K562 (cell line): Measurements from ENCODE around the gene LIMCH1. TPM values are rescaled to one million over a fixed set of nuclear protein-coding genes. Genes with fewer than 3 reads are reported as not detected.

Experiments used
- ATAC-seq: fragments of 200-7000 bp; cut with Tn5 transposase; 3 replicates; pipeline ENCODE4 v1.9.1; 2020; ENCODE audit warnings: moderate library complexity
- BruUV-seq: library from RNA; stranded (reverse); fragments of 400-500 nt; replicated peaks from 2 replicates; lab custom pipeline; 2021; lab: Mats Ljungman, UMichigan
- CTCF ChIA-PET: fragments of 300-600 bp; formaldehyde crosslinking; extraction: SDS; loops from one replicate; lab custom pipeline; 2021; ENCODE audit warnings: low intra/inter-chr PET ratio; lab: Yijun Ruan, JAX
- POLR2A ChIA-PET: fragments of 300-600, 350-650 bp; sonication (Branson Sonifier 250); formaldehyde crosslinking; extraction: SDS; loops from one replicate; lab custom pipeline; 2021; ENCODE audit warnings: antibody characterized with exemption, inconsistent platforms; lab: Yijun Ruan, JAX
- DNase-seq, 4 experiments: peaks; one replicate each; pipeline versions ENCODE4 v3.0.0 to v3.0.0-alpha.2; 2011 to 2018; ENCODE audit warnings: low spot score in 3 of 4, mixed read lengths in 3 of 4; ENCODE audit errors: extremely low read depth in 1 of 4
- FAIRE-seq: peaks from 2 replicates; lab custom pipeline; 2011; peaks lifted over from hg19 to GRCh38; lab: Jason Lieb, UNC
- H2AFZ ChIP-seq: 2 replicates; pipeline ENCODE4 v1.6.0; 2011; ENCODE audit warnings: low read depth, low read length, control low read depth, inconsistent platforms
- H3K27ac ChIP-seq: fragments of 200-600 bp; 3 replicates; pipeline ENCODE4 v1.8.0; 2011; ENCODE audit warnings: low read depth, mild to moderate bottlenecking, control low read depth, inconsistent platforms, low read length, moderate library complexity, mixed read lengths; ENCODE audit errors: extremely low read depth
- H3K27me3 ChIP-seq, 2 experiments: fragments of 300-600 bp in 1 of 2; 2 replicates in 1 of 2; 3 replicates in 1 of 2; pipeline versions ENCODE4 v1.6.0 to v1.8.0; 2011; ENCODE audit warnings: inconsistent platforms in 2 of 2, low read length in 2 of 2, mild to moderate bottlenecking in 1 of 2, mixed read lengths in 1 of 2, moderate library complexity in 1 of 2; ENCODE audit not compliant: control insufficient read depth in 2 of 2, insufficient read depth in 2 of 2
- H3K36me3 ChIP-seq: fragments of 300-600 bp; 3 replicates; pipeline ENCODE4 v1.8.0; 2011; ENCODE audit warnings: mild to moderate bottlenecking, low read length, inconsistent platforms; ENCODE audit not compliant: control insufficient read depth, insufficient read depth
- H3K4me1 ChIP-seq, 2 experiments: fragments of 200-600 bp in 1 of 2; replicated peaks in 1 of 2; 2 replicates in 1 of 2; 3 replicates in 1 of 2; pipeline versions ENCODE4 v1.5.1 to v1.8.0; 2011; ENCODE audit warnings: inconsistent platforms in 2 of 2, low read length in 2 of 2, mild to moderate bottlenecking in 1 of 2, mixed read lengths in 1 of 2, moderate library complexity in 1 of 2; ENCODE audit not compliant: control insufficient read depth in 2 of 2, insufficient read depth in 2 of 2
- H3K4me2 ChIP-seq: 2 replicates; pipeline ENCODE4 v1.6.1; 2011; ENCODE audit warnings: low read length, control low read depth, inconsistent platforms, mixed read lengths; ENCODE audit not compliant: insufficient read depth
- H3K4me3 ChIP-seq: fragments of 200-600 bp; sonication (generic), shearing (Covaris generic); 2 replicates; pipeline ENCODE4 v1.5.1; 2016; ENCODE audit warnings: control low read depth, inconsistent platforms
- H3K79me2 ChIP-seq: fragments of 200-600 bp; 3 replicates; pipeline ENCODE4 v1.8.0; 2011; ENCODE audit warnings: low read length, inconsistent platforms; ENCODE audit not compliant: control insufficient read depth, insufficient read depth
- H3K9ac ChIP-seq, 2 experiments: 2 replicates each; pipeline versions ENCODE4 v1.6.0 to v1.6.1; 2011; ENCODE audit warnings: low read depth in 2 of 2, low read length in 2 of 2, control low read depth in 1 of 2, inconsistent platforms in 1 of 2, mild to moderate bottlenecking in 1 of 2, mixed read lengths in 1 of 2; ENCODE audit not compliant: insufficient read depth in 1 of 2
- H3K9me1 ChIP-seq: one replicate; pipeline ENCODE4 v1.6.0; 2011; ENCODE audit warnings: inconsistent platforms, mild to moderate bottlenecking, low read length, moderate library complexity; ENCODE audit not compliant: control insufficient read depth, insufficient read depth
- H3K9me3 ChIP-seq: replicated peaks from 2 replicates; pipeline ENCODE4 v1.5.1; 2011; ENCODE audit warnings: low read depth, low read length, inconsistent platforms; ENCODE audit not compliant: control insufficient read depth, insufficient read depth
- H4K20me1 ChIP-seq: replicated peaks from 2 replicates; pipeline ENCODE4 v1.6.1; 2011; ENCODE audit warnings: low read length, inconsistent platforms, mixed read lengths; ENCODE audit not compliant: control insufficient read depth, insufficient read depth
- HMGN3 ChIP-seq: IDR thresholded peaks from 2 replicates; pipeline ENCODE4 v1.6.1; 2011; ENCODE audit warnings: borderline replicate concordance, low read depth, mild to moderate bottlenecking, mixed read lengths, low read length; ENCODE audit not compliant: insufficient read length; ENCODE audit errors: extremely low read depth
- KAT2B ChIP-seq: IDR thresholded peaks from one replicate; pipeline ENCODE4 v1.6.1; 2012; ENCODE audit warnings: low read depth, mild to moderate bottlenecking, control low read depth, inconsistent platforms, low read length, moderate library complexity
- NFIX ChIP-seq: fragments of 250-450 bp; sonication (Bioruptor Pico); IDR thresholded peaks from 2 replicates; pipeline ENCODE4 v1.4.0; 2020; ENCODE audit warnings: low read depth, mild to moderate bottlenecking, moderate library complexity
- POLR2A ChIP-seq: fragments of 450-650 bp; conservative IDR thresholded peaks from 2 replicates; pipeline ENCODE4 v1.6.1; 2016
- SAP30 ChIP-seq: fragments of 200-600 bp; sonication (generic); IDR thresholded peaks from 2 replicates; pipeline ENCODE4 v1.6.1; 2012; ENCODE audit warnings: borderline replicate concordance, low read depth, mild to moderate bottlenecking, moderate library complexity, low read length, control low read depth, inconsistent platforms; ENCODE audit not compliant: insufficient read depth, poor library complexity, severe bottlenecking
- ZNF436 ChIP-seq: fragments of 250-450, 450-650 bp; sonication (Bioruptor Pico); formaldehyde crosslinking; IDR thresholded peaks from 2 replicates; pipeline ENCODE4 v1.7.0; 2020; ENCODE audit warnings: mild to moderate bottlenecking
- WGBS: fragments of 100-300 bp; shearing (Covaris generic); methylation state at CpG from one replicate; pipeline ENCODE4 v1.1.6; 2016; ENCODE audit warnings: low coverage, mixed read lengths; ENCODE audit not compliant: insufficient coverage; ENCODE audit errors: missing lambda C conversion rate; 5-methylcytosine and 5-hydroxymethylcytosine counted together
- in situ Hi-C: fragments of 300-500 bp; cut with MboI; formaldehyde crosslinking; loops from 4 replicates; pipeline ENCODE4 v1.15.0; 2018; ENCODE audit warnings: inconsistent platforms, mixed read lengths
- intact Hi-C: fragments of 100-400 bp; cut with micrococcal nuclease; formaldehyde crosslinking; loops from 2 replicates; pipeline ENCODE4 v1.14.2; 2022
- polyA plus RNA-seq, 8 experiments: library from polyadenylated mRNA; depleted of rRNA in 4 of 8; stranded (reverse) in 5 of 8; unstranded in 3 of 8; fragments of >200 nt; fragmentation: Nextera tagmentation in 2 of 8; fragmentation: Illumina TruSeq in 1 of 8; extraction: Ambion mirVana in 2 of 8; extraction: Trizol in 1 of 8; gene quantifications; 2 replicates each; pipeline versions ENCODE4 v1.2.1 to v1.2.3, GENCODE V29; 2011 to 2014; ENCODE audit warnings: inconsistent platforms in 1 of 8, missing spikeins in 1 of 8
- total RNA-seq, 7 experiments: library from RNA; depleted of rRNA in 6 of 7; stranded (reverse); fragments of >200 nt in 6 of 7; fragmentation: Illumina TruSeq in 2 of 7; extraction: Trizol in 2 of 7; gene quantifications; 2 replicates each; pipeline versions ENCODE4 v1.2.1 to v1.2.3, GENCODE V29; 2011 to 2021; ENCODE audit warnings: low replicate concordance in 1 of 7
- TF ChIP-seq, protein P1 (sequence below), 2 experiments: IDR thresholded peaks; 2 replicates each; pipeline ENCODE4 v1.6.1; 2011; ENCODE audit warnings: borderline replicate concordance in 1 of 2, control low read depth in 1 of 2, low read depth in 1 of 2, low read length in 1 of 2, mild to moderate bottlenecking in 1 of 2, mixed read lengths in 1 of 2, moderate library complexity in 1 of 2; ENCODE audit not compliant: insufficient read depth in 1 of 2, insufficient read length in 1 of 2, poor library complexity in 1 of 2, severe bottlenecking in 1 of 2; ENCODE audit errors: extremely low read depth in 1 of 2
- TF ChIP-seq, protein P2 (sequence below): sonication (generic); formaldehyde crosslinking; IDR thresholded peaks from 2 replicates; pipeline ENCODE4 v1.8.0; 2022; ENCODE audit warnings: mild to moderate bottlenecking, missing genetic modification reagents

LIMCH1 gene
- total and polyA plus RNA-seq, 9 of the 15 experiments (the other 6 are each of a cell fraction or from before 2014, with no cell fraction given), result 0.35 TPM; not detected in 8

DNA sequence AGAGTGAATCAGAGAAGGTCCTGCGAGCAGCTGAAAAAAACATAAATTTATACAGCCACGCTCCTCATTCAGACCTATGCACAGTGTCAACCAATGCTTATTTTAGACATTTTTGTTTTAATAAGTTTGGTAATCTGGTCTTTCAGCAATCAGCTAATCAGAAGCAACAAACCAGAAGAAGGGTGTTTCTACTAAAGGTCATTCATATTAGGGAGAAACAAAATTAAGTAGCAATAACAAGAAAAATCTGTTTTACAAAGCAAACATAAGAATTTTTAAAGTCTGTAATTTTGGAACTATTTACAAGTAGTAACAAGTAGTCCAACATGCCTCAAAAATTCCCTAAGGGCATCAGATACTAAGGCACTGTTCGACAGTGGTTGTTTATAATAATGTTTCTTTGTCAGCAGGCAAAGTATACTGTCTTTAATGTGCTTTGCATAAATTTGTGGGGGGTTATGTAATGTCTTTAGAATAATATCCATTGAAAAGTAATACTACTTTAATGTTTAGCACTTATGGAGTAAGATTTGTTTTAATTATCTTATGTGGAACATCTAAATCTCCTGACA is 127.8 kb downstream of the LIMCH1 start:
- no TSS peak for BruUV-seq
- H3K9me1 ChIP-seq, result no peaks in the 10 kb centered on the region
- TF ChIP-seq NFIX (CRISPR knock-in tag), result no peak
- TF ChIP-seq, all 486 proteins: peak for 0
- no peak overlapping the region for H3K4me2 ChIP-seq
- no peak overlapping the region for H2AFZ ChIP-seq
- ChIA-PET POLR2A (no interaction called here), CTCF (no interaction called here)
- H3K4me3 ChIP-seq, result no peak overlapping the region
- ATAC-seq (no peak), DNase-seq (no peak), FAIRE-seq (no peak)
- intact Hi-C loops, result no loop called here
- H3K27ac ChIP-seq, result no peak overlapping the region
- no peaks in the 10 kb centered on the region for H3K4me1 ChIP-seq
- no peaks in the 10 kb centered on the region for H3K79me2 ChIP-seq
- in situ Hi-C loops, result no loop called here
- H3K27me3 ChIP-seq, result no peaks in the 10 kb centered on the region
- no peaks in the 10 kb centered on the region for H3K36me3 ChIP-seq
- H4K20me1 ChIP-seq, result no peaks in the 10 kb centered on the region
- H3K9me3 ChIP-seq, result no peaks in the 10 kb centered on the region
- H3K9ac ChIP-seq, result no peak overlapping the region
- 0% methylated on average over 3 of the region's 3 CpGs for WGBS

DNA sequence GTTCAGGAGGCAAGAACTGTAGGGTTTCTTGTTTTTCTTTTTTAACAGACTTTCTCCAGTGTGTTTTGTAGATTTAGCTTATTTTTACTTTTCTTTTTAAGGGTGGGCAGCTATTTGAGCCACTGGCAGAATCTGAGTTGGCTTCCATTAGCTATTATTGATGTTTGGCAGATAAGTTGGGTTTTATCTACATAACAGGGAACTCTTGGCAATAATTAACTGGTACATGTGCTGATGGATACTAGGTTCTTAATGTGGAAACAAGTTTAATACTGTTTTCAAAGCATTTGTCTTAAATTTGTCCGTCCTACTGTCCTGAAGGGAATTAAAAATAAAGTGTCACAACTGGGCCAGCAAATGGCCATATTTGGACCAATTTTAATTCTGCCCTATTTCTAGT is 130.1 kb downstream of the LIMCH1 start:
- in situ Hi-C loops (no loop called here), intact Hi-C loops (no loop called here)
- no peak for DNase-seq
- CTCF ChIA-PET, result no interaction called here
- WGBS, result 0% methylated on average over 1 of the region's 1 CpG
- FAIRE-seq, result no peak
- POLR2A ChIA-PET, result no interaction called here
- ATAC-seq, result no peak
- Histone ChIP-seq H3K9ac (no peak overlapping the region), H3K9me1 (no peaks in the 10 kb centered on the region), H4K20me1 (no peaks in the 10 kb centered on the region), H3K27ac (no peak overlapping the region), H3K4me2 (no peak overlapping the region), H3K36me3 (no peaks in the 10 kb centered on the region), H3K79me2 (no peaks in the 10 kb centered on the region), H3K27me3 (no peaks in the 10 kb centered on the region), H3K4me1 (no peaks in the 10 kb centered on the region), H3K4me3 (no peak overlapping the region), H3K9me3 (no peaks in the 10 kb centered on the region), H2AFZ (no peak overlapping the region)
- no TSS peak for BruUV-seq
- TF ChIP-seq, protein P1, sequence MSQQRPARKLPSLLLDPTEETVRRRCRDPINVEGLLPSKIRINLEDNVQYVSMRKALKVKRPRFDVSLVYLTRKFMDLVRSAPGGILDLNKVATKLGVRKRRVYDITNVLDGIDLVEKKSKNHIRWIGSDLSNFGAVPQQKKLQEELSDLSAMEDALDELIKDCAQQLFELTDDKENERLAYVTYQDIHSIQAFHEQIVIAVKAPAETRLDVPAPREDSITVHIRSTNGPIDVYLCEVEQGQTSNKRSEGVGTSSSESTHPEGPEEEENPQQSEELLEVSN (IDR thresholded peaks at IDR 0.05; ENCODE audit: borderline replicate concordance in 1 of 2, extremely low read depth in 1 of 2, insufficient read depth in 1 of 2, insufficient read length in 1 of 2, low read depth in 1 of 2, low read length in 1 of 2, poor library complexity in 1 of 2, severe bottlenecking in 1 of 2), result no peak
- TF ChIP-seq POLR2A, result no peak
- no peak for TF ChIP-seq SAP30
- TF ChIP-seq ZNF436, result no peak
- TF ChIP-seq, protein P2, sequence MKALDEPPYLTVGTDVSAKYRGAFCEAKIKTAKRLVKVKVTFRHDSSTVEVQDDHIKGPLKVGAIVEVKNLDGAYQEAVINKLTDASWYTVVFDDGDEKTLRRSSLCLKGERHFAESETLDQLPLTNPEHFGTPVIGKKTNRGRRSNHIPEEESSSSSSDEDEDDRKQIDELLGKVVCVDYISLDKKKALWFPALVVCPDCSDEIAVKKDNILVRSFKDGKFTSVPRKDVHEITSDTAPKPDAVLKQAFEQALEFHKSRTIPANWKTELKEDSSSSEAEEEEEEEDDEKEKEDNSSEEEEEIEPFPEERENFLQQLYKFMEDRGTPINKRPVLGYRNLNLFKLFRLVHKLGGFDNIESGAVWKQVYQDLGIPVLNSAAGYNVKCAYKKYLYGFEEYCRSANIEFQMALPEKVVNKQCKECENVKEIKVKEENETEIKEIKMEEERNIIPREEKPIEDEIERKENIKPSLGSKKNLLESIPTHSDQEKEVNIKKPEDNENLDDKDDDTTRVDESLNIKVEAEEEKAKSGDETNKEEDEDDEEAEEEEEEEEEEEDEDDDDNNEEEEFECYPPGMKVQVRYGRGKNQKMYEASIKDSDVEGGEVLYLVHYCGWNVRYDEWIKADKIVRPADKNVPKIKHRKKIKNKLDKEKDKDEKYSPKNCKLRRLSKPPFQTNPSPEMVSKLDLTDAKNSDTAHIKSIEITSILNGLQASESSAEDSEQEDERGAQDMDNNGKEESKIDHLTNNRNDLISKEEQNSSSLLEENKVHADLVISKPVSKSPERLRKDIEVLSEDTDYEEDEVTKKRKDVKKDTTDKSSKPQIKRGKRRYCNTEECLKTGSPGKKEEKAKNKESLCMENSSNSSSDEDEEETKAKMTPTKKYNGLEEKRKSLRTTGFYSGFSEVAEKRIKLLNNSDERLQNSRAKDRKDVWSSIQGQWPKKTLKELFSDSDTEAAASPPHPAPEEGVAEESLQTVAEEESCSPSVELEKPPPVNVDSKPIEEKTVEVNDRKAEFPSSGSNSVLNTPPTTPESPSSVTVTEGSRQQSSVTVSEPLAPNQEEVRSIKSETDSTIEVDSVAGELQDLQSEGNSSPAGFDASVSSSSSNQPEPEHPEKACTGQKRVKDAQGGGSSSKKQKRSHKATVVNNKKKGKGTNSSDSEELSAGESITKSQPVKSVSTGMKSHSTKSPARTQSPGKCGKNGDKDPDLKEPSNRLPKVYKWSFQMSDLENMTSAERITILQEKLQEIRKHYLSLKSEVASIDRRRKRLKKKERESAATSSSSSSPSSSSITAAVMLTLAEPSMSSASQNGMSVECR (CRISPR knock-in tag), result no peak
- no peak for TF ChIP-seq HMGN3
- TF ChIP-seq KAT2B, result no peak
